ENCODE measurements around the gene PLOD1. TPM values are rescaled to one million over a fixed set of nuclear protein-coding genes. Genes with fewer than 3 reads are reported as not detected.
"Not testable (repeated sequence)": the region's sequence is repeated elsewhere in the genome, so short reads cannot be mapped to it uniquely, and the experiment has no call there.

The PLOD1 gene
- total RNA-seq, 1 donor from 2014 or later, result 76.8 TPM

DNA sequence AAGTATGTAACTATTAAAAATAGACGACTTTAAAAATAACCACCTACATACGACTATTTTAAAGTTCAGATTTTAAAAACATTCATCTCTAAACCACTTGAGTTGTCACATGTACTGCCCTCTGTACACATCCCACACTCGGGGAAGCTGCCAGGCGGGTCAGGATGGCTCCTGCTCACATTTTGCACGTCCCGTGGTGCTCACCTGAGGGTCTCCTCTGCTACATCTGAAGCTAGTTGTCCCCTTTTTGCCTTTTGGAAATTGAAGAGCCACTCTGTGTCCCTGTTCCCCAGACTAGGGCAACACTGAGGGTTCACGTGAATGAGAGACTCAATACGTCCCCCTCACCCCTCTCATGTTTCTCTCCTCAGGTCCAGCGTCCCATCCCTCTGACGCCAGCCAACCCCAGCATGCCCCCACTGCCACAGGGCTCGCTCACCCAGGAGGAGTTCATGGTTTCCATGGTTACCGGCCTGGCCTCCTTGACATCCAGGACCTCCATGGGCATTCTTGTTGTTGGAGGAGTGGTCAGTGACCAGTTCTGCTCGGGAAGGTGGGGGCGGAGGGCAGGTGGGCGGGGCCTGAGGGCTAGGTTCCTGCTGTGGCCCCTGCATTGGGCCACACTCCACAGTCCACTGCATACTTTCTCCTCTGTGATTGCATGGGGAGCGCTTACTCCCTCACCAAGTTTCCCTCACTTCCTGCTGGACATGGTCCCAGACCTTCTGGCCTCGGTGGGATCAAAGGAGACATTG lies 71.8 kb downstream of the PLOD1 start:
- H3K4me1 ChIP-seq, result no peaks in the 10 kb centered on the region
- no peak for DNase-seq
- no peak for ATAC-seq
- H3K27me3 ChIP-seq, result no peaks in the 10 kb centered on the region
- H3K9me3 ChIP-seq, result no peaks in the 10 kb centered on the region
- H3K4me3 ChIP-seq, result no peak overlapping the region
- TF ChIP-seq, protein P1, sequence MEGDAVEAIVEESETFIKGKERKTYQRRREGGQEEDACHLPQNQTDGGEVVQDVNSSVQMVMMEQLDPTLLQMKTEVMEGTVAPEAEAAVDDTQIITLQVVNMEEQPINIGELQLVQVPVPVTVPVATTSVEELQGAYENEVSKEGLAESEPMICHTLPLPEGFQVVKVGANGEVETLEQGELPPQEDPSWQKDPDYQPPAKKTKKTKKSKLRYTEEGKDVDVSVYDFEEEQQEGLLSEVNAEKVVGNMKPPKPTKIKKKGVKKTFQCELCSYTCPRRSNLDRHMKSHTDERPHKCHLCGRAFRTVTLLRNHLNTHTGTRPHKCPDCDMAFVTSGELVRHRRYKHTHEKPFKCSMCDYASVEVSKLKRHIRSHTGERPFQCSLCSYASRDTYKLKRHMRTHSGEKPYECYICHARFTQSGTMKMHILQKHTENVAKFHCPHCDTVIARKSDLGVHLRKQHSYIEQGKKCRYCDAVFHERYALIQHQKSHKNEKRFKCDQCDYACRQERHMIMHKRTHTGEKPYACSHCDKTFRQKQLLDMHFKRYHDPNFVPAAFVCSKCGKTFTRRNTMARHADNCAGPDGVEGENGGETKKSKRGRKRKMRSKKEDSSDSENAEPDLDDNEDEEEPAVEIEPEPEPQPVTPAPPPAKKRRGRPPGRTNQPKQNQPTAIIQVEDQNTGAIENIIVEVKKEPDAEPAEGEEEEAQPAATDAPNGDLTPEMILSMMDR (IDR thresholded peaks at IDR 0.05), result no peak
- intact Hi-C loops (cut with DNase I), result no loop called here
- peaks cover 87% of the 10 kb centered on the region for H3K36me3 ChIP-seq
- no peak overlapping the region for H3K27ac ChIP-seq

DNA sequence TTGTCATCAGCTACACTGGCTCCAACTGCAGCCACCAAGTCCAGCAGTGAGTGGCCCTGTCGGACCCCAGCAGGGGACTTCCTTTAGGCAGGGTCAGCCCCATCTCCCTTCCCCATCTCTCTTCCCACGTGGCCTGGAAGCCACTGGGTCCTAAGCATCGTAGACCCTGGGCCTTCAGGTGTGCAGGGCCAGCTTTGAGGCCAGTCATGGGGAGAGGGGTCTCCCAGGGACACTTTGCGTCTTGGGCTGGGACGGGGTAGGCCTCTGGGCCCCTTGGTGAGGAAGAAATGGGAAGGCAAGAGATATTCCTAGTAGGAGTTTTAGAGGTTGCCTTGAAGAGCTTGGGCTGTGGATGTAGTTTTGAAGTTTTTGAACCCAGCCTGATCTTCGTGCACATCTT lies 72.7 kb downstream of the PLOD1 start:
- intact Hi-C loops (cut with DNase I), result no loop called here
- no peak overlapping the region for H3K4me3 ChIP-seq
- peaks cover 87% of the 10 kb centered on the region for H3K36me3 ChIP-seq
- H3K4me1 ChIP-seq, result no peaks in the 10 kb centered on the region
- TF ChIP-seq, protein P1 (IDR thresholded peaks at IDR 0.05), result no peak
- ATAC-seq (no peak), DNase-seq (no peak)
- H3K27me3 ChIP-seq, result no peaks in the 10 kb centered on the region
- H3K27ac ChIP-seq, result no peak overlapping the region
- H3K9me3 ChIP-seq, result no peaks in the 10 kb centered on the region

DNA sequence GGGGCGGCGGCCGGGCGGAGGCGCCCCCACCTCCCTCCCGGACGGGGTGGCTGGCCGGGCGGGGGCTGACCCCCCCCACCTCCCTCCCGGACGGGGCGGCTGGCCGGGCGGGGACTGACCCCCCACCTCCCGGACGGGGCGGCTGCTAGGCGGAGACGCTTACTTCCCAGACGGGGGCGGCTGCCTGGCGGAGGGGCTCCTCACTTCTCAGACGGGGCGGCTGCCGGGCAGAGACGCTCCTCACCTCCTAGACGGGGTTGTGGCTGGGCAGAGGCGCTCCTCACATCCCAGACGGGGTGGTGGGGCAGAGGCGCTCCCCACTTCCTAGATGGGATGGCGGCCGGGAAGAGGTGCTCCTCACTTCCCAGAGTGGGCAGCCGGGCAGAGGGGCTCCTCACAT lies 73.8 kb downstream of the PLOD1 start:
- H3K9me3 ChIP-seq; intact Hi-C loops (cut with DNase I); ATAC-seq; H3K4me3 ChIP-seq; H3K4me1 ChIP-seq; H3K27ac ChIP-seq; DNase-seq; H3K27me3 ChIP-seq: not testable (repeated sequence)
- H3K36me3 ChIP-seq, result peaks cover 82% of the 10 kb centered on the region

DNA sequence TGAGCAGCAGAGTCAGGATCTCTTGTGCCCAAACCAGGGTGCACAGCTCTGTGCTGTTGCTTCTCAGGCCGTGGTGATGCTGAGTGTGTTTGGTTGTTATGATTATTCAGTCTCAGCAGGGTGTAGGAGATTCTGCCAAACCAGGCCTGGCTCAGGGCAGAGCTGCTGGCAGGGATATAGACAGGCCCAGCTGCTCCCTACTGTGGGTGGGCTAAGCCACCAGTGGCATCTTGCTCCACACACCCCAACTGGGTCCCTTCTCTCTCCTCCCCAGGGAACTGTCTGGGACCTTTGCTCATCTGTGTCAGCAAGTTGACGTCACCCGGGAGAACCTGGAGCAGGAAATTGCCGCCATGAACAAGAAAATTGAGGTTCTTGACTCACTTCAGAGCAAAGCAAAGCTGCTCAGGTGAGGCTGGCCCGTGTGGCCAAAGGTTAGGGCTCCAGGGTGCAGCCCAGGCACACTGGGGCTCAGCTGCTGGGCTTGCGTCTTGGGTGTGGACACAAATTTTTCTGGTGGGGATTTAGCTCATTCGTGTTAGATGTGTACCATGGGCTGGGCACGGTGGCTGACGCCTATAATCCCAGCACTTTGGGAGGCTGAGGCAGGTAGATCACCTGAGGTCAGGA lies 74.9 kb downstream of the PLOD1 start:
- TF ChIP-seq, protein P1 (IDR thresholded peaks at IDR 0.05), result no peak
- H3K27me3 ChIP-seq, result no peaks in the 10 kb centered on the region
- no peak overlapping the region for H3K4me3 ChIP-seq
- H3K36me3 ChIP-seq, result peaks cover 71% of the 10 kb centered on the region
- peaks cover 6% of the 10 kb centered on the region for H3K4me1 ChIP-seq
- no peaks in the 10 kb centered on the region for H3K9me3 ChIP-seq
- intact Hi-C loops (cut with DNase I), result no loop called here
- no peak overlapping the region for H3K27ac ChIP-seq
- ATAC-seq (no peak), DNase-seq (no peak)

DNA sequence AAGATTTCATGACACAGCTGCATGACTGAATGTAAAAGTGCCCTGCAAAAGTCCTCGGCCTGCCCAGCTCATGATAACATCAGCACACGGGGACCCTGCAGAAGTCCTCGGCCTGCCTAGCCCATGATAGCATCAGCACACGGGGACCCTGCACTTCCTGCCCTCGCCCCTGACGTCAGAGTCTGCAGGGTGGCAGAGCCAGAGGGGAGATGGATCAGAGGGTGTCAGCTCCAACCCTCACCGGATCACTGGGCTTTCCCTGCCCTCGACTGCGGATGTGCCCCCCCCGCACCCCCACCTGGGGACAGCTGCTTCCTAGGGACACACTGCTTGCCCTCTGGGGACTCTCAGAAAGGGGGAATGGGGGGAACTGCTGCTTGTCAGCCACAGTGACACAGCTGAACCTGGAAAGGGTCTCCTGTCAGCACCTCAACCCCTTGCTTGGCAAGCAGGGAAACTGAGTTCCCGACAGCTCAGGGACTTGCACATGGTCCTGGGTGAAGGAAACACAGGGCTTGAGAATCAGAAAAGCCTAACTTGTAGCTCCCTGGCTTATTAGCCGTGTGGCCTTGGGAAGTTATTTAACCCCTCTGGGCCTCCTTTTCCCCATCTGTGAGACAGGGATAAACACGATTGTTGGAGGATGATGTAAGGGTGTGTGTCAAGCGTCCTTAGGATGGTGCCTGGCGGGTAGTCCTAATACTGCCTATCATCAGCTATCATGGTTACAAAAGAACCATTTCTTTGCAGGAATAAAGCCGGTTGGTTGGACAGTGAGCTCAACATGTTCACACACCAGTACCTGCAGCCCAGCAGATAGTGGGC lies 76.4 kb downstream of the PLOD1 start:
- peaks cover 6% of the 10 kb centered on the region for H3K4me1 ChIP-seq
- peaks cover 56% of the 10 kb centered on the region for H3K36me3 ChIP-seq
- DNase-seq, result no peak
- H3K27me3 ChIP-seq, result no peaks in the 10 kb centered on the region
- no peak for ATAC-seq
- no peak overlapping the region for H3K4me3 ChIP-seq
- no peak overlapping the region for H3K27ac ChIP-seq
- intact Hi-C loops (cut with DNase I), result no loop called here
- TF ChIP-seq, protein P1 (IDR thresholded peaks at IDR 0.05), result no peak
- H3K9me3 ChIP-seq, result no peaks in the 10 kb centered on the region

DNA sequence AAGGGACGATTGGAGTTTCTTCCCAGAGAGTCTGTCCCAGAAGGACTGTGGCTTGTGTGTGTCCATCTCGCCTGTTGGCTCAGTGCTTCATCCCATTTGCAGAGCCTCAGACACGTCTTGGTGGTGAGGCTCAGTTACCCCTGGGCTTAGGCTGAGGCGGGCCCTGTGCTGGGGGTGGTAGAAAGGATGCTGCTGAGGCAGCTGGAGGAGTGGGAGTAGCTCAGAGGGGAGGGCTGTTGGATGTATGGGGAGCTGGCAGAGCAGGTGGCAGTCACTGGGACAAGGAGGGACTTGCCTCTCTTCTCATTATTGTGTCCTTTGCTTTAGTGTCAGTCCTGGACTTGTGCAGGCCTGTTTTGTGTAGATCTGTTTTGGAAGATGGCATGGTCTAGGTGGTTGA lies 77.5 kb downstream of the PLOD1 start:
- peaks cover 46% of the 10 kb centered on the region for H3K36me3 ChIP-seq
- TF ChIP-seq, protein P1 (IDR thresholded peaks at IDR 0.05), result no peak
- H3K9me3 ChIP-seq, result no peaks in the 10 kb centered on the region
- H3K27ac ChIP-seq, result no peak overlapping the region
- H3K27me3 ChIP-seq, result no peaks in the 10 kb centered on the region
- H3K4me3 ChIP-seq, result no peak overlapping the region
- DNase-seq (no peak), ATAC-seq (no peak)
- peaks cover 6% of the 10 kb centered on the region for H3K4me1 ChIP-seq
- intact Hi-C loops (cut with DNase I), result no loop called here

Measured in upper lobe of right lung (tissue), 1 donor.